Transverse colon (tissue), 4 donors: Measurements from ENCODE around the gene ATG7.

Experiments
- EP300 ChIP-seq: sonication (generic); formaldehyde crosslinking; IDR thresholded peaks from one replicate; pipeline ENCODE4 v1.6.1; 2017; ENCODE audit warnings: antibody characterized with exemption, low read depth
- POLR2A ChIP-seq: fragments of 450-650 bp; IDR thresholded peaks from one replicate; pipeline ENCODE4 v1.6.1; 2016; ENCODE audit warnings: antibody characterized with exemption, mild to moderate bottlenecking, moderate library complexity
- POLR2AphosphoS5 ChIP-seq, 3 donors: sonication (generic); formaldehyde crosslinking; IDR thresholded peaks; one replicate each; pipeline ENCODE4 v1.6.1; 2016; ENCODE audit warnings: antibody characterized with exemption in 3 of 3
- TF ChIP-seq, protein P1 (sequence below), 5 experiments: fragments of 200-600 bp in 3 of 5; fragments of 450-650 bp in 2 of 5; sonication (generic) in 3 of 5; IDR thresholded peaks; 1 replicate in 2 of 5; 2 replicates in 3 of 5; pipeline ENCODE4 v1.5.1; 2016 to 2017; ENCODE audit warnings: antibody characterized with exemption in 5 of 5, inconsistent platforms in 3 of 5, mild to moderate bottlenecking in 2 of 5, moderate library complexity in 1 of 5

- TF ChIP-seq, protein P1, sequence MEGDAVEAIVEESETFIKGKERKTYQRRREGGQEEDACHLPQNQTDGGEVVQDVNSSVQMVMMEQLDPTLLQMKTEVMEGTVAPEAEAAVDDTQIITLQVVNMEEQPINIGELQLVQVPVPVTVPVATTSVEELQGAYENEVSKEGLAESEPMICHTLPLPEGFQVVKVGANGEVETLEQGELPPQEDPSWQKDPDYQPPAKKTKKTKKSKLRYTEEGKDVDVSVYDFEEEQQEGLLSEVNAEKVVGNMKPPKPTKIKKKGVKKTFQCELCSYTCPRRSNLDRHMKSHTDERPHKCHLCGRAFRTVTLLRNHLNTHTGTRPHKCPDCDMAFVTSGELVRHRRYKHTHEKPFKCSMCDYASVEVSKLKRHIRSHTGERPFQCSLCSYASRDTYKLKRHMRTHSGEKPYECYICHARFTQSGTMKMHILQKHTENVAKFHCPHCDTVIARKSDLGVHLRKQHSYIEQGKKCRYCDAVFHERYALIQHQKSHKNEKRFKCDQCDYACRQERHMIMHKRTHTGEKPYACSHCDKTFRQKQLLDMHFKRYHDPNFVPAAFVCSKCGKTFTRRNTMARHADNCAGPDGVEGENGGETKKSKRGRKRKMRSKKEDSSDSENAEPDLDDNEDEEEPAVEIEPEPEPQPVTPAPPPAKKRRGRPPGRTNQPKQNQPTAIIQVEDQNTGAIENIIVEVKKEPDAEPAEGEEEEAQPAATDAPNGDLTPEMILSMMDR (IDR thresholded peaks at IDR 0.05) = no peak
- no peak for TF ChIP-seq POLR2AphosphoS5 (IDR thresholded peaks at IDR 0.05)
- no peak for TF ChIP-seq EP300
- TF ChIP-seq POLR2A = no peak
Observed at GRCh38 chr3:11238060-11238459, 34.1 kb upstream of the ATG7 start.
